Loucy (cell line): ENCODE measurements around the gene FOXA3.

Source experiments
- H2AFZ ChIP-seq: fragments of 200-600 bp; sonication (generic); 2 replicates; pipeline ENCODE4 v1.6.0; 2016; ENCODE audit warnings: antibody characterized with exemption, mild to moderate bottlenecking, low read length, moderate library complexity
- H3F3A ChIP-seq: fragments of 200-600 bp; 2 replicates; pipeline ENCODE4 v1.6.0; 2016; ENCODE audit warnings: antibody characterized with exemption, low read depth, mild to moderate bottlenecking
- H3K27me3 ChIP-seq: fragments of 200-600 bp; sonication (generic); 2 replicates; pipeline ENCODE4 v1.6.1; 2014; ENCODE audit warnings: low read length, mild to moderate bottlenecking; ENCODE audit not compliant: insufficient read depth, poor library complexity, severe bottlenecking
- H3K36me3 ChIP-seq: fragments of 200-600 bp; sonication (generic); 2 replicates; pipeline ENCODE4 v1.6.1; 2016; ENCODE audit warnings: low read length; ENCODE audit not compliant: insufficient read depth
- H3K4me1 ChIP-seq: fragments of 200-600 bp; sonication (generic); 2 replicates; pipeline ENCODE4 v1.5.1; 2014; ENCODE audit warnings: low read length, mild to moderate bottlenecking; ENCODE audit not compliant: insufficient read depth, poor library complexity, severe bottlenecking
- H3K4me2 ChIP-seq: fragments of 200-600 bp; sonication (generic); 2 replicates; pipeline ENCODE4 v1.6.0; 2014; ENCODE audit warnings: antibody characterized with exemption, low read length, low read depth, mild to moderate bottlenecking; ENCODE audit not compliant: poor library complexity, severe bottlenecking
- H3K4me3 ChIP-seq: fragments of 200-600 bp; sonication (generic); 2 replicates; pipeline ENCODE4 v1.5.1; 2014; ENCODE audit warnings: low read length, mild to moderate bottlenecking, mixed read lengths; ENCODE audit not compliant: poor library complexity, severe bottlenecking
- H3K79me2 ChIP-seq: fragments of 200-600 bp; sonication (generic); 2 replicates; pipeline ENCODE4 v1.6.1; 2014; ENCODE audit warnings: low read length; ENCODE audit not compliant: insufficient read depth
- H3K9ac ChIP-seq: fragments of 200-600 bp; sonication (generic); 2 replicates; pipeline ENCODE4 v1.6.0; 2014; ENCODE audit warnings: mild to moderate bottlenecking, low read depth, low read length, moderate library complexity; ENCODE audit not compliant: poor library complexity, severe bottlenecking
- H3K9me2 ChIP-seq: fragments of 200-600 bp; sonication (generic); replicated peaks from 2 replicates; pipeline ENCODE4 v1.6.1; 2016; ENCODE audit warnings: low read depth, low read length, mixed read lengths
- H3K9me3 ChIP-seq: fragments of 200-600 bp; sonication (generic); 2 replicates; pipeline ENCODE4 v1.6.1; 2014; ENCODE audit warnings: mild to moderate bottlenecking, antibody characterized with exemption, low read length, low read depth; ENCODE audit not compliant: insufficient read depth
- H4K20me1 ChIP-seq: fragments of 200-600 bp; sonication (generic); 2 replicates; pipeline ENCODE4 v1.6.0; 2014; ENCODE audit warnings: antibody characterized with exemption, low read length, mild to moderate bottlenecking; ENCODE audit not compliant: insufficient read depth, poor library complexity, severe bottlenecking
- CTCF ChIP-seq: fragments of 200-600 bp; sonication (generic); conservative IDR thresholded peaks from 2 replicates; pipeline ENCODE4 v1.5.1; 2014; ENCODE audit warnings: mild to moderate bottlenecking, antibody characterized with exemption, low read length
- EZH2phosphoT487 ChIP-seq: fragments of 200-600 bp; IDR thresholded peaks from 2 replicates; pipeline ENCODE4 v1.6.1; 2018; ENCODE audit warnings: antibody characterized with exemption, mild to moderate bottlenecking, moderate library complexity, borderline replicate concordance

The FOXA3 gene

GRCh38 chr19:45863335-45863839 lies 739 bp upstream of the FOXA3 start:
- H3K9me2 ChIP-seq = no peaks in the 10 kb centered on the region
- H3F3A ChIP-seq = no peaks in the 10 kb centered on the region
- peak overlapping the region; percentile 55 for H3K4me3 ChIP-seq
- peak overlapping the region; percentile 48 for H3K4me2 ChIP-seq
- H3K79me2 ChIP-seq = peaks cover 37% of the 10 kb centered on the region
- peaks cover 4% of the 10 kb centered on the region; the same call in 1 of the 2 replicates for H3K36me3 ChIP-seq
- H3K9me3 ChIP-seq = no peaks in the 10 kb centered on the region
- H3K4me1 ChIP-seq = peaks cover 9% of the 10 kb centered on the region
- peak overlapping the region; percentile 76 for H2AFZ ChIP-seq
- H4K20me1 ChIP-seq = peaks cover 13% of the 10 kb centered on the region
- no peaks in the 10 kb centered on the region for H3K27me3 ChIP-seq
- TF ChIP-seq CTCF (no peak), EZH2phosphoT487 (no peak)
- H3K9ac ChIP-seq = no peak overlapping the region

GRCh38 chr19:45864629-45865082 lies 530 bp downstream of the FOXA3 start:
- Histone ChIP-seq H3K4me3 (no peak overlapping the region), H3K27me3 (no peaks in the 10 kb centered on the region), H3K4me2 (no peak overlapping the region), H3K9ac (no peak overlapping the region), H3K79me2 (peaks cover 29% of the 10 kb centered on the region), H4K20me1 (peaks cover 13% of the 10 kb centered on the region), H3K4me1 (peaks cover 9% of the 10 kb centered on the region), H3F3A (no peaks in the 10 kb centered on the region), H2AFZ (no peak overlapping the region), H3K36me3 (peaks cover 1% of the 10 kb centered on the region; the same call in 1 of the 2 replicates), H3K9me2 (no peaks in the 10 kb centered on the region), H3K9me3 (no peaks in the 10 kb centered on the region)
- TF ChIP-seq EZH2phosphoT487 (no peak), CTCF (no peak)

- Histone ChIP-seq H3K79me2 (peaks cover 23% of the 10 kb centered on the region), H3K36me3 (no peaks in the 10 kb centered on the region), H3K4me2 (no peak overlapping the region), H3K4me1 (peaks cover 9% of the 10 kb centered on the region), H3F3A (no peaks in the 10 kb centered on the region), H3K9ac (no peak overlapping the region), H4K20me1 (peaks cover 12% of the 10 kb centered on the region), H3K4me3 (no peak overlapping the region), H3K27me3 (no peaks in the 10 kb centered on the region), H3K9me2 (no peaks in the 10 kb centered on the region), H2AFZ (no peak overlapping the region), H3K9me3 (no peaks in the 10 kb centered on the region)
- TF ChIP-seq EZH2phosphoT487 = no peak
- no peak for TF ChIP-seq CTCF
Measured at GRCh38 chr19:45865269-45865948, 1.3 kb downstream of the FOXA3 start.
